Measurements from ENCODE around the gene PYURF. TPM values are rescaled to one million over a fixed set of nuclear protein-coding genes. Genes with fewer than 3 reads are reported as not detected.
"Not testable (repeated sequence)": the region's sequence is repeated elsewhere in the genome, so short reads cannot be mapped to it uniquely, and the experiment has no call there.

Gene PYURF
- polyA plus RNA-seq, 1 of the 3 experiments (the other 2 are of a cell fraction) = 52.0 TPM

DNA sequence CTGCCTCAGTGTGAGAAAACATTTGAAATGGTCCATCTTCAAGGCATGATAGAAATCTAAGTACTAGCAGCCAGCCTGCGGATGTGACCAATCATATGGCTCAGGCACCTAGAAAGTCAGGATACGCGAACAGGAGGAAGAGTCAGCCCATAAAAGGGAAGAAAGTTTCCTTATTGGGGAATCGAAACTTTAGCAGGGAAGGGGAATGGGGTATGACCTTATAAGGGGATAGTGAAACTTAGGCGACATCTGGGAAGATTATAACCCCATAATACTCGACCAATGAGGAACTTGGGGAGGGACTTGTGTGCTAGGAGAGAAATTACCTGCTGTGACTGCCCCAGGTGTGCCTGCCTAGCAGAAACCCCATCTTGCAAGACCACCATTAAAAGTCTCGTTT is 26.2 kb upstream of the PYURF start (continued):
- TF ChIP-seq NRF1 (IDR thresholded peaks at IDR 0.05; ENCODE audit: low read depth, low read length) = no peak

DNA sequence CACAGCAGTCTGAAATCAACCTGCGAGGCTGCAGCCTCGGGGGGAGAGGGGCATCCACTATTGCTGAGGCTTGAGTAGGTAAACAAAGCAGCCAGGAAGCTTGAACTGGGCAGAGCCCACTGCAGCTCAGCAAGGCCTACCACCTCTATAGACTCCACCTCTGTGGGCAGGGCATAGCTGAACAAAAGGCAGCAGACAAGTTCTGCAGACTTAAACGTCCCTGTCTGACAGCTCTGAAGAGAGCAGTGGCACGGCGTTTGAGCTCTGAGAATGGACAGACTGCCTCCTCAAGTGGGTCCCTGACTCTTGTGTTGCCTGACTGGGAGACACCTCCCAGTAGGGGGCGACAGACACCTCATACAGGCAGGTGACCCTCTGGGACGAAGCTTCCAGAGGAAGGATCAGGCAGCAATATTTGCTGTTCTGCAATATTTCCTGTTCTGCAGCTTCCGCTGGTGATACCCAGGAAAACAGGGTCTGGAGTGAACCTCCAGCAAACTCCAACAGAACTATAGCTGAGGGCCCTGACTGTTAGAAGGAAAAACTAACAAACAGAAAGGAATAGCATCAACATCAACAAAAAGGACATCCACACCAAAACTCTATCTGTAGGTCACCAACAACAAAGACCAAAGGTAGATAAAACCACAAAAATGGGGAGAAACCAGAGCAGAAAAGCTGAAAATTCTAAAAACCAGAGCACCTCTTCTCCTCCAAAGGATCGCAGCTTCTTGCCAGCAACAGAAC is 15.9 kb upstream of the PYURF start:
- H3K9ac ChIP-seq; H3K27me3 ChIP-seq (ENCODE audit: insufficient read depth); H2AFZ ChIP-seq (ENCODE audit: low read depth); H3K9me3 ChIP-seq; H3K36me3 ChIP-seq (replicated peaks in 1 of 2; ENCODE audit: control insufficient read depth in 1 of 2, insufficient read depth in 2 of 2, low read length in 1 of 2); H3K9me2 ChIP-seq; H4K20me1 ChIP-seq (ENCODE audit: insufficient read depth); H3K4me3 ChIP-seq (ENCODE audit: low read depth in 2 of 2, low read length in 1 of 2); H3K4me2 ChIP-seq; DNase-seq; H3K79me2 ChIP-seq (ENCODE audit: insufficient read depth); H3K27ac ChIP-seq (ENCODE audit: low read depth in 2 of 2, low read length in 1 of 2); H3K4me1 ChIP-seq (ENCODE audit: control insufficient read depth in 1 of 2, insufficient read depth in 2 of 2, low read depth in 1 of 2, low read length in 1 of 2); H3F3A ChIP-seq (replicated peaks; ENCODE audit: insufficient read depth): not testable (repeated sequence)
- ChIA-PET POLR2A (interaction anchor here (0.6 kb wide), 1 partner anchor 16 kb away, joined by 3 read pairs; the partner anchor contains the start of gene PYURF), CTCF (interaction anchor here (0.6 to 1.6 kb wide), 17 partner anchors 9 to 483 kb away, joined by 3 to 16 read pairs (median 4); partner anchors contain the start of gene PYURF)
- WGBS (ENCODE audit: low lambda C conversion rate) = 62% methylated on average over 9 of the region's 9 CpGs
- peak; percentile 50 for TF ChIP-seq RAD21 (IDR thresholded peaks at IDR 0.05; ENCODE audit: low read length)
- TF ChIP-seq SMC3 (IDR thresholded peaks at IDR 0.05; ENCODE audit: low read depth, low read length) = peak; percentile 50
- TF ChIP-seq CTCF (IDR thresholded peaks at IDR 0.05) = peak; percentile 64

DNA sequence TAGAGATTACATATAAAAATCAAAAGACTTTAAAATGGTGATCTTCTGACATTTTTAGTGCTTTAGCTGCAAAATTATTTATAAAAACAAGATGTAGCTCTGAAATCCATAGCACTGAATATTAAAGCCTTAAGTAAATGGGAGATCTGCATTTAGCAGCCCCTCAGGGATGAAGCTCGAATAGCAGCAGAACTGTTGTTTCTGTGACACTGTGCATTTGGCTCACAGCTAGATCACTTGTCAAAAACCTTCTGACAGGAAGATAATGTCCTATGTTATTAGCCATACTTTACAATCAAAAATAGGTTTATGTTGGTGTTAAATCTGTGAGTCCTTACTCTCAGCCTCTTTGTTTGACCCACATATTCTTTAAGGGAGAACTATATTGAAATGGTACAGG is 14.1 kb upstream of the PYURF start:
- Histone ChIP-seq H3K9me3 (no peaks in the 10 kb centered on the region), H3K79me2 (ENCODE audit: insufficient read depth) (no peaks in the 10 kb centered on the region), H3K27me3 (ENCODE audit: insufficient read depth) (no peaks in the 10 kb centered on the region), H3K4me3 (ENCODE audit: low read depth in 2 of 2, low read length in 1 of 2) (no peak overlapping the region), H3K36me3 (replicated peaks in 1 of 2; ENCODE audit: control insufficient read depth in 1 of 2, insufficient read depth in 2 of 2, low read length in 1 of 2) (no peaks in the 10 kb centered on the region), H3K4me1 (ENCODE audit: control insufficient read depth in 1 of 2, insufficient read depth in 2 of 2, low read depth in 1 of 2, low read length in 1 of 2) (peaks cover 0 to 5% of the 10 kb centered on the region in 2 experiments; a peak in 2 of 4 replicates), H3K4me2 (no peak overlapping the region), H2AFZ (ENCODE audit: low read depth) (peak overlapping the region; percentile 55; the same call in 1 of the 2 replicates), H3K9me2 (no peaks in the 10 kb centered on the region), H4K20me1 (ENCODE audit: insufficient read depth) (no peaks in the 10 kb centered on the region), H3K9ac (no peak overlapping the region), H3K27ac (ENCODE audit: low read depth in 2 of 2, low read length in 1 of 2) (no peak overlapping the region), H3F3A (replicated peaks; ENCODE audit: insufficient read depth) (peaks cover 27% of the 10 kb centered on the region)
- no peak for DNase-seq
- TF ChIP-seq CTCF (IDR thresholded peaks at IDR 0.05) (no peak), NRF1 (IDR thresholded peaks at IDR 0.05; ENCODE audit: low read depth, low read length) (no peak), MEF2A (IDR thresholded peaks at IDR 0.05; ENCODE audit: borderline replicate concordance, low read depth) (no peak), NFIC (IDR thresholded peaks at IDR 0.05; ENCODE audit: borderline replicate concordance) (no peak), EP300 (IDR thresholded peaks at IDR 0.05; ENCODE audit: borderline replicate concordance in 1 of 2, low read depth in 1 of 2, low read length in 1 of 2) (no peak), TEAD4 (IDR thresholded peaks at IDR 0.05; ENCODE audit: borderline replicate concordance, insufficient read depth) (no peak)
- WGBS (ENCODE audit: low lambda C conversion rate) = 83% methylated on average over 1 of the region's 1 CpG
- POLR2A ChIA-PET = no interaction called here
- CTCF ChIA-PET = interaction anchor here (1.3 to 3.2 kb wide), 2 partner anchors 11 to 122 kb away, joined by 5 to 16 read pairs; no protein-coding TSS in a partner anchor

Measured in SK-N-SH (cell line).